Left ventricle myocardium inferior (tissue), 1 donor: Measurements from ENCODE around the gene MARCHF4. TPM values are rescaled to one million over a fixed set of nuclear protein-coding genes. Genes with fewer than 3 reads are reported as not detected.

Experiments used
- DNase-seq: peaks from one replicate; pipeline ENCODE4 v3.0.0-alpha.2; 2020
- H3K27ac ChIP-seq: fragments of 200-600 bp; replicated peaks from 2 replicates; pipeline ENCODE4 v1.8.0; 2021
- H3K27me3 ChIP-seq: fragments of 200-600 bp; 2 replicates; pipeline ENCODE4 v1.8.0; 2021; ENCODE audit warnings: low read depth
- H3K36me3 ChIP-seq: fragments of 200-600 bp; 2 replicates; pipeline ENCODE4 v1.8.0; 2021
- H3K4me1 ChIP-seq: fragments of 200-600 bp; 2 replicates; pipeline ENCODE4 v1.8.0; 2021
- H3K4me3 ChIP-seq: fragments of 200-600 bp; 2 replicates; pipeline ENCODE4 v1.8.0; 2021; ENCODE audit warnings: mild to moderate bottlenecking, moderate library complexity
- H3K9me3 ChIP-seq: fragments of 200-600 bp; replicated peaks from 2 replicates; pipeline ENCODE4 v1.8.0; 2021
- CTCF ChIP-seq: fragments of 200-600 bp; IDR thresholded peaks from 2 replicates; pipeline ENCODE4 v1.8.0; 2021; ENCODE audit warnings: antibody characterized with exemption, mild to moderate bottlenecking, borderline replicate concordance
- intact Hi-C: fragments of 100-400 bp; cut with micrococcal nuclease; formaldehyde crosslinking; loops from one replicate; pipeline ENCODE4 v1.11.0; 2022
- total RNA-seq: library from RNA; stranded (reverse); fragmentation: NEBNext Ultra II Directional; extraction: Animal tissue kit (Norgen Biotek cat#: 25700); gene quantifications from one replicate; pipeline ENCODE4 v1.2.1, GENCODE V29; 2021
- donor health status: DM: no; HTN: yes; CAD: no; lungs with severe emphysema.

The MARCHF4 gene
- total RNA-seq, 1 donor from 2014 or later, result 0.08 TPM

- Histone ChIP-seq H3K9me3 (no peaks in the 10 kb centered on the region), H3K27ac (no peak overlapping the region), H3K27me3 (peaks cover 19% of the 10 kb centered on the region), H3K4me3 (no peak overlapping the region), H3K36me3 (no peaks in the 10 kb centered on the region), H3K4me1 (no peaks in the 10 kb centered on the region)
- TF ChIP-seq CTCF, result no peak
- no peak for DNase-seq
- intact Hi-C loops, result no loop called here
Measured at GRCh38 chr2:216406826-216407225, 34.5 kb upstream of the MARCHF4 start.

GRCh38 chr2:216405588-216405987 lies 33.3 kb upstream of the MARCHF4 start:
- Histone ChIP-seq H3K4me3 (no peak overlapping the region), H3K27me3 (peaks cover 19% of the 10 kb centered on the region), H3K4me1 (no peaks in the 10 kb centered on the region), H3K36me3 (no peaks in the 10 kb centered on the region), H3K9me3 (no peaks in the 10 kb centered on the region), H3K27ac (no peak overlapping the region)
- intact Hi-C loops, result no loop called here
- TF ChIP-seq CTCF, result no peak
- no peak for DNase-seq

- no peak for DNase-seq
- Histone ChIP-seq H3K27ac (no peak overlapping the region), H3K27me3 (peaks cover 19% of the 10 kb centered on the region), H3K36me3 (no peaks in the 10 kb centered on the region), H3K9me3 (no peaks in the 10 kb centered on the region), H3K4me3 (no peak overlapping the region), H3K4me1 (no peaks in the 10 kb centered on the region)
- intact Hi-C loops, result no loop called here
- peak; percentile 90 for TF ChIP-seq CTCF
Measured at GRCh38 chr2:216404010-216404618, 31.8 kb upstream of the MARCHF4 start.

- H3K9me3 ChIP-seq, result no peaks in the 10 kb centered on the region
- DNase-seq, result no peak
- peaks cover 10% of the 10 kb centered on the region for H3K27me3 ChIP-seq
- H3K4me1 ChIP-seq, result no peaks in the 10 kb centered on the region
- H3K27ac ChIP-seq, result no peak overlapping the region
- H3K36me3 ChIP-seq, result no peaks in the 10 kb centered on the region
- no peak overlapping the region for H3K4me3 ChIP-seq
- no peak for TF ChIP-seq CTCF
- intact Hi-C loops, result no loop called here
Measured at GRCh38 chr2:216402751-216403150, 30.5 kb upstream of the MARCHF4 start.

- no peak overlapping the region for H3K4me3 ChIP-seq
- H3K9me3 ChIP-seq, result no peaks in the 10 kb centered on the region
- no peak for DNase-seq
- no peaks in the 10 kb centered on the region for H3K4me1 ChIP-seq
- H3K27ac ChIP-seq, result no peak overlapping the region
- H3K27me3 ChIP-seq, result no peaks in the 10 kb centered on the region
- no peaks in the 10 kb centered on the region for H3K36me3 ChIP-seq
- no peak for TF ChIP-seq CTCF
- intact Hi-C loops, result no loop called here
Measured at GRCh38 chr2:216399621-216400020, 27.3 kb upstream of the MARCHF4 start.
